ENCODE measurements around the gene TMEM196.

Gene TMEM196

GRCh38 chr7:19772841-19773760, at the start of gene TMEM196:
TSS of gene TMEM196 (minus strand) at chr7:19773617. CDS start at chr7:19772696, 921 bp downstream.
- no peaks in the 10 kb centered on the region for H3K36me3 ChIP-seq (ENCODE audit: insufficient read depth)
- no peak for TF ChIP-seq CTCF (conservative IDR thresholded peaks at IDR 0.05; ENCODE audit: low read depth, low read length)
- H3K4me1 ChIP-seq (ENCODE audit: low read depth, poor library complexity, severe bottlenecking) = no peaks in the 10 kb centered on the region
- no peak within 1 kb of the TSS for H2AFZ ChIP-seq (ENCODE audit: low read depth)
- no peaks in the 10 kb centered on the region for H4K20me1 ChIP-seq (ENCODE audit: insufficient read depth)
- no peak within 1 kb of the TSS for H3K27ac ChIP-seq
- no peak within 1 kb of the TSS for H3K4me2 ChIP-seq
- no peak within 1 kb of the TSS for H3K4me3 ChIP-seq (IDR thresholded peaks at IDR 0.05; ENCODE audit: insufficient read depth, low read depth, low read length)
- no peak within 1 kb of the TSS for H3K9ac ChIP-seq
- H3K79me2 ChIP-seq (ENCODE audit: insufficient read depth, low read depth) = no peaks in the 10 kb centered on the region
- no peaks in the 10 kb centered on the region for H3K27me3 ChIP-seq (ENCODE audit: insufficient read depth, low read depth)

- Histone ChIP-seq H3K36me3 (ENCODE audit: insufficient read depth) (no peaks in the 10 kb centered on the region), H3K9ac (no peak overlapping the region), H3K79me2 (ENCODE audit: insufficient read depth, low read depth) (no peaks in the 10 kb centered on the region), H3K27me3 (ENCODE audit: insufficient read depth, low read depth) (no peaks in the 10 kb centered on the region), H3K4me3 (IDR thresholded peaks at IDR 0.05; ENCODE audit: insufficient read depth, low read depth, low read length) (no peak overlapping the region), H2AFZ (ENCODE audit: low read depth) (no peak overlapping the region), H3K4me2 (no peak overlapping the region), H4K20me1 (ENCODE audit: insufficient read depth) (no peaks in the 10 kb centered on the region), H3K4me1 (ENCODE audit: low read depth, poor library complexity, severe bottlenecking) (no peaks in the 10 kb centered on the region), H3K27ac (no peak overlapping the region)
- TF ChIP-seq CTCF (conservative IDR thresholded peaks at IDR 0.05; ENCODE audit: low read depth, low read length) = no peak
These were observed 42.7 kb upstream of the TMEM196 start for GRCh38 chr7:19816128-19816527.

GRCh38 chr7:19815546-19815945, 42.1 kb upstream of the TMEM196 start:
- H3K79me2 ChIP-seq (ENCODE audit: insufficient read depth, low read depth) = no peaks in the 10 kb centered on the region
- no peak for TF ChIP-seq CTCF (conservative IDR thresholded peaks at IDR 0.05; ENCODE audit: low read depth, low read length)
- no peak overlapping the region for H3K4me3 ChIP-seq (IDR thresholded peaks at IDR 0.05; ENCODE audit: insufficient read depth, low read depth, low read length)

GRCh38 chr7:19814776-19815175, 41.4 kb upstream of the TMEM196 start:
- Histone ChIP-seq H4K20me1 (ENCODE audit: insufficient read depth) (no peaks in the 10 kb centered on the region), H3K36me3 (ENCODE audit: insufficient read depth) (no peaks in the 10 kb centered on the region), H2AFZ (ENCODE audit: low read depth) (no peak overlapping the region), H3K79me2 (ENCODE audit: insufficient read depth, low read depth) (no peaks in the 10 kb centered on the region), H3K4me2 (no peak overlapping the region), H3K9ac (no peak overlapping the region), H3K4me1 (ENCODE audit: low read depth, poor library complexity, severe bottlenecking) (no peaks in the 10 kb centered on the region), H3K4me3 (IDR thresholded peaks at IDR 0.05; ENCODE audit: insufficient read depth, low read depth, low read length) (no peak overlapping the region), H3K27ac (no peak overlapping the region), H3K27me3 (ENCODE audit: insufficient read depth, low read depth) (no peaks in the 10 kb centered on the region)
- TF ChIP-seq CTCF (conservative IDR thresholded peaks at IDR 0.05; ENCODE audit: low read depth, low read length) = no peak

More at GRCh38 chr7:19815546-19815945, 42.1 kb upstream of the TMEM196 start:
- Histone ChIP-seq H3K27me3 (ENCODE audit: insufficient read depth, low read depth) (no peaks in the 10 kb centered on the region), H3K4me1 (ENCODE audit: low read depth, poor library complexity, severe bottlenecking) (no peaks in the 10 kb centered on the region), H3K27ac (no peak overlapping the region), H4K20me1 (ENCODE audit: insufficient read depth) (no peaks in the 10 kb centered on the region), H3K36me3 (ENCODE audit: insufficient read depth) (no peaks in the 10 kb centered on the region), H3K9ac (no peak overlapping the region), H3K4me2 (no peak overlapping the region), H2AFZ (ENCODE audit: low read depth) (no peak overlapping the region)

Data from KMS-11 (cell line).